C4-2B (cell line): ENCODE results near the gene CCDC107.
"Not testable (repeated sequence)": the region's sequence is repeated elsewhere in the genome, so short reads cannot be mapped to it uniquely, and the experiment has no call there.

Experiments
- H3K27ac ChIP-seq: fragments of 450-650 bp; 2 replicates; pipeline ENCODE4 v1.5.1; 2017
- CTCF ChIP-seq: fragments of 450-650 bp; conservative IDR thresholded peaks from 2 replicates; pipeline ENCODE4 v1.5.1; 2017; ENCODE audit warnings: mild to moderate bottlenecking
- ZFX ChIP-seq: fragments of 450-650 bp; IDR thresholded peaks from 2 replicates; pipeline ENCODE4 v1.6.1; 2017

Gene CCDC107

GRCh38 chr9:35629597-35629996 is 28.5 kb upstream of the CCDC107 start:
- no peak overlapping the region for H3K27ac ChIP-seq
- TF ChIP-seq CTCF (no peak), ZFX (no peak)

- H3K27ac ChIP-seq, result no peak overlapping the region
- TF ChIP-seq ZFX (no peak), CTCF (no peak)
Observed at GRCh38 chr9:35635730-35636129, 22.4 kb upstream of the CCDC107 start.

DNA sequence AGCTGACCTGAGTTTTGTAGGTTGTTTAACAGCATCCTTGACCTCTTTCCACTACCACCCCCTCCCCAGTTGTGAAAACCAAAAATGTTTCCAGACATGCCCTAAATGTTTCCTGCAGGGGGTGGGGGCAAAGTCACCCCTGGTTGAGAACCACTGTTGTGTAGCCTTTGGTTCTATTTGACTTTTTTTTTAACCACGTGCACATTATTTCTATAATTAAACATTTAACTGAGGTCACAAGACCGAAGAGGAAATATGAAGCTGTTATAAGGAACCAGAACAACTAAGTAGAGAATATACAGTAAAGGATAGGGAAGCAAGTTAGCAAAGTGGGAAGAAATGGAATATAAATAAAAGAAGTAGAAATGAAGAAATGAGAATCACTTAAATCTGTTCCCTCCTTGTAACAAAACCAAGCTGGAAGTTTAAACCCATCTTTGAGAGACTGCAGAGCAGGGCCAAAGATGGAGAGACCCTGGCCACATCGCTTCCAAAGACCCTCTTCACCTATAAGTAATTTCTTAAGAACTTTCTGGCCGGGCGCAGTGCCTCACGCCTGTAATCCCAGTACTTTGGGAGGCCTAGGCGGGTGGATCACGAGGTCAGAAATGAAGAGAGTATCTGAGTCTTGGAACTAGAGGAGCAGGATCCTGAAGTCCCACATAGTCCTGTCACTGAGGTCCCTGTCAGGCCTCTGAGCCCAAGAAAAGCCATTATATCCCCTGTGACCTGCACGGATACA is 21.8 kb upstream of the CCDC107 start:
- H3K27ac ChIP-seq, result no peak overlapping the region
- TF ChIP-seq CTCF (no peak), ZFX (no peak)

- not testable (repeated sequence) for H3K27ac ChIP-seq
Observed at GRCh38 chr9:35636877-35637246, 21.2 kb upstream of the CCDC107 start.

GRCh38 chr9:35637427-35637955 is 20.6 kb upstream of the CCDC107 start:
- H3K27ac ChIP-seq, result not testable (repeated sequence)

GRCh38 chr9:35638751-35639150 is 19.3 kb upstream of the CCDC107 start:
- H3K27ac ChIP-seq, result not testable (repeated sequence)

GRCh38 chr9:35639225-35639624 is 18.9 kb upstream of the CCDC107 start:
- H3K27ac ChIP-seq, result not testable (repeated sequence)

DNA sequence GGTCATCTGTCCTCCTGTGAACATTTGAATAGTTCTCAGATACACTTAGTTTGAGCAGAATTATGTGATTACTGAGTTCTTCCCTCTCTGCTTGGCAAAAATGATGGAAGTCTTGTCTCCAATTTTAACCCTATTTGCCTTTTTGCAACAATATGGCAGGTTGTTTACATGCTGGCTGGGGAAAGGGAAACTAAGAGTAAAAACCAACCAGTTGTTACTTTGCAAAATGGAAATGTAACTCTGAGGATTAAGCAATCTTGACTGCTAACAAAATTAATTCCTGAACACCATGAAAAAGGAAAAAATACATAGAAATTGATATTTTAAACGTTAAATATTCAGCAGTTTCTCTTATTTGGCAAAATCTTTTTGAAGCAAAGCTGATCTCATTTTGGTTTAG is 18.5 kb upstream of the CCDC107 start:
- TF ChIP-seq CTCF (no peak), ZFX (no peak)
- H3K27ac ChIP-seq, result no peak overlapping the region

DNA sequence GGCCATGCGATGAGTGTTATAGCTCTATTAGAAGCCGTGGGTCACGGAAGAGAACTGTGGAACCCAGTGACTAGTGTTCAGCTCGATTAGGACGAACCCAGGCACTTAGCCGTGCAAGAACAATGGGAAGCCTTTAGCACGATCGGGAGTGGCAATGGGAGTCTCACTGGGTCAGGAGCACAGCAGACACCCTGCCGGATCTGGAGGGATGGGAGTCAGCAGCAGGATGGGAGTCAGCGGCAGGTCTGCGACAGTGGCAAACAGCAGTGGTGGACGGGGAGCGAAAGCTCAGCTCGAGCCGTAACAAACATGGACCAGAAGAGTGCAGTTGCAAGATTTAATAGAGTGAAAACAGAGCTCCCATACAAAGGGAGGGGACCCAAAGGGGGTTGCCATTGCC is 17.7 kb upstream of the CCDC107 start:
- not testable (repeated sequence) for H3K27ac ChIP-seq

- not testable (repeated sequence) for H3K27ac ChIP-seq
Observed at GRCh38 chr9:35641478-35641877, 16.6 kb upstream of the CCDC107 start.

DNA sequence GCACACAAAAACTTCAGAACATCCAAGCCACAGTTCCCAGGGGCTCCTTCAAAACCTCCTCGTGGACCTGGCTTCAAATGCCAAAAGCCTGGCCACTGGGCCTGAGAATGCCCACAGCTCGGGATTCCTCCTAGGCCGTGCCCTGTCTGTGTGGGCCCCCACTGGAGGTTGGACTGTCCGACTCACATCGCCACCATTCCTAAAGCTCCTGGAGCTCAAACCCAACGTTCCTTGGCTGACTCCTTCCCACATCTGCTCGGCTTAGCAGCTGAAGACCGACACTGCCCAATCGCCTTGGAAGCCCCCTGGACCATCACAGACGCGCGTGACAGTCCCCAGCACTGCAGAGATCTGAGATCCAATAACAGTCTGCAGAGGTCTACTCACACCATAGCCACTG is 15.0 kb upstream of the CCDC107 start:
- H3K27ac ChIP-seq, result no peak overlapping the region
- TF ChIP-seq CTCF (no peak), ZFX (no peak)

GRCh38 chr9:35645736-35646135 is 12.4 kb upstream of the CCDC107 start:
- not testable (repeated sequence) for H3K27ac ChIP-seq
